ENCODE measurements around the gene MAFG. TPM values are rescaled to one million over a fixed set of nuclear protein-coding genes. Genes with fewer than 3 reads are reported as not detected.
A peak's percentile ranks its signal among the peaks of the same experiment; 100 is the strongest.

MAFG gene
- total RNA-seq, 1 experiment from 2014 or later = 29.8 TPM

GRCh38 chr17:81914103-81914850 lies 13.3 kb downstream of the MAFG start:
- Mint-ChIP-seq H3K9me3 (no peaks in the 10 kb centered on the region), H3K27me3 (ENCODE audit: low read depth) (no peaks in the 10 kb centered on the region), H3K27ac (no peak overlapping the region), H3K4me3 (no peak overlapping the region), H3K4me1 (peaks cover 16% of the 10 kb centered on the region), H3K36me3 (peaks cover 17% of the 10 kb centered on the region)
- DNase-seq (ENCODE audit: low spot score) = no peak
- ChIA-PET CTCF (no interaction called here), POLR2A (interaction anchor here (2.0 kb wide), 1 partner anchor 9 kb away, joined by 7 read pairs; no protein-coding TSS in a partner anchor)
- no peak for ATAC-seq
- TF ChIP-seq NFATC4 (CRISPR knock-in tag; IDR thresholded peaks at IDR 0.05) (no peak), SMAD3 (CRISPR knock-in tag; IDR thresholded peaks at IDR 0.05; ENCODE audit: borderline replicate concordance) (no peak)

- Mint-ChIP-seq H3K36me3 (peaks cover 17% of the 10 kb centered on the region), H3K4me3 (no peak overlapping the region), H3K9me3 (no peaks in the 10 kb centered on the region), H3K27me3 (ENCODE audit: low read depth) (no peaks in the 10 kb centered on the region), H3K27ac (peak overlapping the region; percentile 34; the same call in 1 of the 2 replicates), H3K4me1 (peaks cover 16% of the 10 kb centered on the region)
- TF ChIP-seq ZNF671 (CRISPR knock-in tag; IDR thresholded peaks at IDR 0.05) (no peak), SP1 (CRISPR knock-in tag; conservative IDR thresholded peaks at IDR 0.05) (no peak), ATF3 (CRISPR knock-in tag; conservative IDR thresholded peaks at IDR 0.05) (no peak), MAX (CRISPR knock-in tag; IDR thresholded peaks at IDR 0.05) (no peak), ATF1 (CRISPR knock-in tag; IDR thresholded peaks at IDR 0.05) (no peak), ATF2 (CRISPR knock-in tag; IDR thresholded peaks at IDR 0.05; ENCODE audit: borderline replicate concordance, low read depth) (no peak), ELF4 (CRISPR knock-in tag; IDR thresholded peaks at IDR 0.05; ENCODE audit: low read depth) (no peak), TCF7 (CRISPR knock-in tag; IDR thresholded peaks at IDR 0.05; ENCODE audit: low read depth) (no peak), ZNF121 (CRISPR knock-in tag; IDR thresholded peaks at IDR 0.05) (no peak)
- ATAC-seq (no peak), DNase-seq (ENCODE audit: low spot score) (no peak)
- CTCF ChIA-PET = no interaction called here
- POLR2A ChIA-PET = interaction anchor here (2.0 kb wide), 1 partner anchor 10 kb away, joined by 7 read pairs; no protein-coding TSS in a partner anchor
Observed at GRCh38 chr17:81913394-81914102, 14.0 kb downstream of the MAFG start.

GRCh38 chr17:81912441-81913309 lies 14.9 kb downstream of the MAFG start:
- CTCF ChIA-PET = interaction anchor here (1.6 to 3.4 kb wide), 3 partner anchors 11 to 107 kb away, joined by 5 to 15 read pairs (median 12); no protein-coding TSS in a partner anchor
- no peak for ATAC-seq

GRCh38 chr17:81911969-81912368 lies 15.6 kb downstream of the MAFG start:
- no peak for ATAC-seq
- Mint-ChIP-seq H3K27ac (no peak overlapping the region; the same call in 1 of the 2 replicates), H3K36me3 (peaks cover 17% of the 10 kb centered on the region), H3K27me3 (ENCODE audit: low read depth) (no peaks in the 10 kb centered on the region), H3K4me3 (peak overlapping the region; percentile 62), H3K9me3 (no peaks in the 10 kb centered on the region), H3K4me1 (peaks cover 7% of the 10 kb centered on the region)
- POLR2A ChIA-PET = interaction anchor here (1.0 kb wide), 1 partner anchor 42 kb away, joined by 3 read pairs; no protein-coding TSS in a partner anchor
- no peak for DNase-seq (ENCODE audit: low spot score)
- TF ChIP-seq GABPB1 (CRISPR knock-in tag; IDR thresholded peaks at IDR 0.05) (no peak), NFYB (CRISPR knock-in tag; conservative IDR thresholded peaks at IDR 0.05; ENCODE audit: low read depth) (no peak), ZBTB21 (CRISPR knock-in tag; IDR thresholded peaks at IDR 0.05; ENCODE audit: borderline replicate concordance) (no peak), MAX (CRISPR knock-in tag; IDR thresholded peaks at IDR 0.05) (no peak), JAZF1 (CRISPR knock-in tag; IDR thresholded peaks at IDR 0.05) (no peak), ATF3 (CRISPR knock-in tag; conservative IDR thresholded peaks at IDR 0.05) (no peak), TCF7 (CRISPR knock-in tag; IDR thresholded peaks at IDR 0.05; ENCODE audit: low read depth) (no peak)
- CTCF ChIA-PET = interaction anchor here (1.6 to 3.4 kb wide), 3 partner anchors 11 to 108 kb away, joined by 5 to 15 read pairs (median 12); no protein-coding TSS in a partner anchor

More at GRCh38 chr17:81912441-81913309, 14.9 kb downstream of the MAFG start:
- Mint-ChIP-seq H3K36me3 (peaks cover 17% of the 10 kb centered on the region), H3K27me3 (ENCODE audit: low read depth) (no peaks in the 10 kb centered on the region), H3K4me3 (peak overlapping the region; percentile 62; the same call in 1 of the 2 replicates), H3K4me1 (peaks cover 11% of the 10 kb centered on the region), H3K9me3 (no peaks in the 10 kb centered on the region), H3K27ac (peak overlapping the region; percentile 34; the same call in 1 of the 2 replicates)
- TF ChIP-seq ZNF121 (CRISPR knock-in tag; IDR thresholded peaks at IDR 0.05) = no peak
- no peak for DNase-seq (ENCODE audit: low spot score)
- POLR2A ChIA-PET = interaction anchor here (1.0 to 2.0 kb wide), 2 partner anchors 11 to 43 kb away, joined by 3 to 7 read pairs; no protein-coding TSS in a partner anchor

Measured in WTC11 (cell line).